ENCODE data around the gene FAAP100.

FAAP100 gene

GRCh38 chr17:81509972-81510784, 42.0 kb downstream of the FAAP100 start:
- DNase-seq = no peak

GRCh38 chr17:81509207-81509971, 42.8 kb downstream of the FAAP100 start:
- DNase-seq = no peak

- no peak for DNase-seq
Observed at GRCh38 chr17:81508639-81509206, 43.4 kb downstream of the FAAP100 start.

GRCh38 chr17:81503619-81504018, 48.5 kb downstream of the FAAP100 start:
- DNase-seq = no peak

- DNase-seq = no peak
Observed at GRCh38 chr17:81502471-81503017, 49.6 kb downstream of the FAAP100 start.

GRCh38 chr17:81500047-81500446, 52.1 kb downstream of the FAAP100 start:
- no peak for DNase-seq

- DNase-seq = no peak
Observed at GRCh38 chr17:81499601-81499970, 52.6 kb downstream of the FAAP100 start.

- DNase-seq = no peak
Observed at GRCh38 chr17:81498953-81499600, 53.1 kb downstream of the FAAP100 start.

GRCh38 chr17:81494626-81495377, 57.4 kb downstream of the FAAP100 start:
- DNase-seq = no peak

GRCh38 chr17:81493198-81494038, 58.7 kb downstream of the FAAP100 start:
- no peak for DNase-seq

- no peak for DNase-seq
Observed at GRCh38 chr17:81492706-81493105, 59.4 kb downstream of the FAAP100 start.

- no peak for DNase-seq
Observed at GRCh38 chr17:81492202-81492601, 60.0 kb downstream of the FAAP100 start.

- DNase-seq = no peak
Observed at GRCh38 chr17:81491761-81492160, 60.4 kb downstream of the FAAP100 start.

- DNase-seq = no peak
Observed at GRCh38 chr17:81491181-81491581, 61.0 kb downstream of the FAAP100 start.

- no peak for DNase-seq
Observed at GRCh38 chr17:81489998-81490992, 61.9 kb downstream of the FAAP100 start.
